GM13976 (cell line): ENCODE data around the gene CNBD2.

ENCODE experiments used
- DNase-seq: peaks from one replicate; pipeline ENCODE4 v3.0.0; 2012; ENCODE audit warnings: low spot score
- in situ Hi-C: fragments of 300-500 bp; cut with MboI; formaldehyde crosslinking; loops from one replicate; pipeline ENCODE4 v1.12.0; 2022; ENCODE audit warnings: low sequenced_read_pairs, mixed read lengths, inconsistent platforms; ENCODE audit not compliant: unreplicated experiment
- TF ChIP-seq, protein P1 (sequence below): IDR thresholded peaks from 2 replicates; pipeline ENCODE4 v1.5.1; 2012; ENCODE audit warnings: borderline replicate concordance, mild to moderate bottlenecking; ENCODE audit not compliant: insufficient read depth; ENCODE audit errors: extremely low read depth, missing control alignments, control extremely low read depth

The CNBD2 gene

DNA sequence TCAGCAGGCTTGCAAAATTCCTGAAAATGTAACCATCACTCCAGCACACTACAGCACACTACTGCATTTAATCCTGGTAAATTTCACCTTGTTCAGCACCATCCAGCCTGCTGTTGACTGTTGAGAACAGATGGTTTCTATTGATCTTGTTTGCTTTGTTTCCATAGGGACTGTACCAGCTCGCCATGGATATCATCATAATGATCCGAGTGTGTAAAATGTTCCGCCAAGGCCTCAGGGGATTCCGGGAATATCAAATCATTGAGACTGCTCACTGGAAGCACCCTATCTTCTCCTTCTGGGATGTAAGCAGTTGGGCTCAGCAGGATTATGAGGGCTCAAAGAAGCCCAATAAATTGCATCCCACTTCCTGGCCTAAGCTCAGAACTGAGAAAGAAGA, 4.1 kb downstream of the CNBD2 start:
- TF ChIP-seq, protein P1, sequence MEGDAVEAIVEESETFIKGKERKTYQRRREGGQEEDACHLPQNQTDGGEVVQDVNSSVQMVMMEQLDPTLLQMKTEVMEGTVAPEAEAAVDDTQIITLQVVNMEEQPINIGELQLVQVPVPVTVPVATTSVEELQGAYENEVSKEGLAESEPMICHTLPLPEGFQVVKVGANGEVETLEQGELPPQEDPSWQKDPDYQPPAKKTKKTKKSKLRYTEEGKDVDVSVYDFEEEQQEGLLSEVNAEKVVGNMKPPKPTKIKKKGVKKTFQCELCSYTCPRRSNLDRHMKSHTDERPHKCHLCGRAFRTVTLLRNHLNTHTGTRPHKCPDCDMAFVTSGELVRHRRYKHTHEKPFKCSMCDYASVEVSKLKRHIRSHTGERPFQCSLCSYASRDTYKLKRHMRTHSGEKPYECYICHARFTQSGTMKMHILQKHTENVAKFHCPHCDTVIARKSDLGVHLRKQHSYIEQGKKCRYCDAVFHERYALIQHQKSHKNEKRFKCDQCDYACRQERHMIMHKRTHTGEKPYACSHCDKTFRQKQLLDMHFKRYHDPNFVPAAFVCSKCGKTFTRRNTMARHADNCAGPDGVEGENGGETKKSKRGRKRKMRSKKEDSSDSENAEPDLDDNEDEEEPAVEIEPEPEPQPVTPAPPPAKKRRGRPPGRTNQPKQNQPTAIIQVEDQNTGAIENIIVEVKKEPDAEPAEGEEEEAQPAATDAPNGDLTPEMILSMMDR = no peak
- in situ Hi-C loops = no loop called here
- no peak for DNase-seq

DNA sequence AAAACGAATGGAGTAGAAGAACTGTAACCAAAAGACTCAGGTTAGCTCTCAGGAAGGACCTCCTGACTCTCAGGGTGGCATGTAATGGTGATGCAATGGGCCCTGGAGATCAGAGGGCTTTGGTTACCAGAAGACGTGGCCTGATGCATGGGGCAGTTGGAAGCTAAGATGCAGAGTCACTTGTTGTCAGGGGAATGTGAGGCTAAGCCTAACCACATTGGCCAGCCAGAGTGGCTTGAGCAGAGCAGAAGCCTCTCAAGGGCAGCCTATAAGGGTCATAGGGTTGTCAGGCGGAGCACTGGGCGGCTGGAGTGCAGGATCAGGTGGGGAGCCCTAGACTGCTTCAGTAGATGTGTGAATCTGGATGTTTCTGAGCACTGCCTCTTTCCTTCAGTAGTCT, 5.9 kb downstream of the CNBD2 start:
- DNase-seq = no peak
- in situ Hi-C loops = no loop called here
- TF ChIP-seq, protein P1 = no peak

DNA sequence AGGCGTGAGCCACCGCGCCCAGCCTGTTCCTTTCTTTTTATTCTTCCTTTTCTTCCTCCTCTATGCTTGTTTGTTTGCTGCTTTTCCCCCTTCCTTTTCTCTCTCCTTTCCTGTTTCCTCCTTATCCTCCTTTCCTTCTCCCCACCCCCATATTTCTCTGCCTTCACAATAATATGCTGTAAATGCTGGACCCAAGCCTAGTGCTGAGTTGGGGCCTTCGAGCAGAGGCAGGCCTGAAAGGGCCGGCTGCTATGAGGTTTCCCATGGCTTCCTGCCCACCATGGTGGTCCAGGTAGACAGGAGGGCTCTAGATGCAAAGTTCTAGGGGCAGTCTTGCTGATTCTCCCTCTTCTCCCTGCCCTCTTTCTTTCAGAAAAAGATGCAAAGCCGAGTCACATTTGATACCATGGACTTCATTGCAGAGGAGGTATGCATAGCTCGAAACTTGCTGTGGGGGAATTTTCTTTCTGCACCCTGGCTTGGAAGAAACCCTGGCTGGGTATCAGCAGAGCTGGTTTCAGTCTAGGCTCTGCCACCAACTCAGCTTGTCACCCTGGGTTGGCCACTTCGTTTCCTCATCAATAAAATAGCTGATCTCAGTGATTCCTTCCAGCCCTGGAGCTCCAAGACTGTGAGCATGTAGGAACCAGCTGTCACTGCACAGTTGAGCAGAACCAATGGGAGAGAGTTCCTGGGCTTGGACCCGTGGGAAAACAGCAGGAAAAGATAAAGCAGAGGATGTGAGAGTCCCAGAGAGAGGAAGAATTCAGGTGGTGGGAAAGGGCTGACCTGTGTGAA, 7.4 kb downstream of the CNBD2 start:
- in situ Hi-C loops = loop anchor here (25.0 kb wide), 1 partner anchor 462 kb away; no protein-coding TSS in a partner anchor
- TF ChIP-seq, protein P1 = no peak
- DNase-seq = no peak

DNA sequence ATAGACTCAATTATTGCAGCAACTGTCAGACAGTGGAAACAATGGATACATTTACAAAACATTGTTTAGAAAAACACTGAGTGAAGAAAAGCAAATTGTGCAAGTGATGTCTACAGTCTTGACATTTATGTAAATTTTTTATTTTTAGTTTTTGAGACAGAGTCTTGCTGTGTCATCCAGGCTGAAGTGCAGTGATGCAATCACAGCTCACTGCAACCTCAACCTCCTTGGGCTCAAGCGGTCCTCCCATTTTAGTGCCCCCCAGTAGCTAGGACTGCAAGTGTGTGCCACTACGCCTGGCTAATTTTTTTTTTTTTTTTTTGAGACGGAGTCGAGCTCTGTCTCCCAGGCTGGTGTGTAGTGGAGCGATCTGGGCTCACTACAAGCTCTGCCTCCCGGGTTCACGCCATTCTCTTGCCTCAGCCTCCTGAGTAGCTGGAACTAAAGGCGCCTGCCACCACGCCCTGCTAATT, 9.7 kb downstream of the CNBD2 start:
- no peak for DNase-seq
- TF ChIP-seq, protein P1 = no peak
- in situ Hi-C loops = loop anchor here (25.0 kb wide), 1 partner anchor 459 kb away; no protein-coding TSS in a partner anchor

DNA sequence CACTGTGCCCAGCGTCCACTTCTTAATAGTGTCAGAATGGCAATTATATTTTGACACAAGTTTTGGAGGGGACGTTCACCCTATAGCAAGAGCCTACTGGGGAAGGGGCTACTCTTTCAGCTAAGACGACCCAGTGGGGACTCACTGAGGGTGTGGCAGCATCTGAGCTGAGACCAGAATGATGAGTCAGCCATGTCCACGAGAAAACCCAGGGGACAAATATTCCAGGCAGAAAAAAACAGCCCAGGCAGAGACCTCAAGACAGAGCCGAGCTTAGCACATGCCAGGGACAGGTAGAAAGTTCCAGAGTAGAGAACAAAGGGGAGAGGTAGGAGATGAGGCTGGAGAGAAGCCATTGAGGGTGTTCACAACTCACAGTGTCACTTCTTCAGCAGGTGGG, 11.2 kb downstream of the CNBD2 start:
- TF ChIP-seq, protein P1 = no peak
- in situ Hi-C loops = loop anchor here (25.0 kb wide), 1 partner anchor 458 kb away; no protein-coding TSS in a partner anchor
- no peak for DNase-seq

DNA sequence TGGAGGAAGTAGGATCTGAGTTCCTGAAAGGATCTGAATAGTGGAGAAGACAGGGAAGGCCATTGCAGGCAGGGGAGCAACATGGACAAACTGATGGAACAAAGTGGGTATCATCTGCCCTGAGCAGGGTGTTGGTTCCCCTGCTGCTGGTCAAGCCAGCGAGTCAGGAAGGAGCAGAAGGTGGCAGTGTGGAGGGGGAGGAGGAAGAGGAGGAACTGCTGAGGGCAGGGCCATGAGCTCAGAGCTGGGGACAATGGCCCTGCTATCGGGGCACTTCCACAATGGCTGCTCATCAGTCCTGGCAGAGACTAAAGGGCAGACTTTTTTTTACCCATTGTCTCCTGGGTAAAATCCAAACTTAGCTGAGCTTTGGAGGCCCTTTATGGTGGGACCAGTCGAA, 13.6 kb downstream of the CNBD2 start:
- in situ Hi-C loops = loop anchor here (25.0 kb wide), 1 partner anchor 455 kb away; no protein-coding TSS in a partner anchor
- TF ChIP-seq, protein P1 = no peak
- no peak for DNase-seq
